ENCODE results near the gene HFM1.

HFM1 gene

GRCh38 chr1:91245435-91245834 is 159.2 kb downstream of the HFM1 start:
- no peak overlapping the region for H3K4me3 ChIP-seq (ENCODE audit: low read depth, low read length)

DNA sequence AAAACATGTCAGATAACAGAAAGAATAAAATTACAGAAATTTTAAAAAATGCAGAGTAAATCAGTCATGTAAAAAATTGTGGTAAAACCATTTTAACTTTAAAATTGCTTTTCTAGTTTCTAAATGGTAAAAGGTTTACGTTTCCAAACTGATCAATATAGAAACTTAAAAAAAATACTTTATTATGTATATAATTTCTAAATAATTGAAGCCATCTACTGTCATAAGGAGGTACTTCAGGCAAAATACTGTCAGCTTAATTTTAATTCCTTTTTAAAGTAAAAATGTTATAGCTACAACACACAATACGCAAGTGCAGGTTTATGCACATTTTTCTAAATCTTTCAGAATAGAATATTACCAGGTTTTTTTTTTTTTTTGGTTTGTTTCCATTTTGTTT is 159.9 kb downstream of the HFM1 start:
- no peak overlapping the region for H3K4me3 ChIP-seq (ENCODE audit: low read depth, low read length)

DNA sequence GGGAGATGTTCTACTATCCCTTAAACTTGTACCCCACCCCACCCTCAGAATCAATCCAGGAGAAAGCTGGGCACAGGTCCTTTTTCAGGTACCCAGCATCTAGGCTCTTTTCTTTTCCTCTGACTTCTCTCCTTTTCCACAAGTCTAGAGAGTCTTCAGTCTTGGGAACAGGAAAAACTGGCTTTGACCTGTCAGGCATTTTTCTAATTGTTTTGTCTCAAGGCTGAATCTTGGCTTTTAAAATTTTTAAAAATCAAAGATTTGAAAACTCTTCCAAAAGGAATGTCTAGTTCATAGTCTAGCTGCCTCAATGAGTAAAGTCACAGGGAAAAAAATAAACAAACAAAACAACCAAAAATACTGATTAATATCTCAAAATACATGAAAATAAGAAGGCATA is 161.5 kb downstream of the HFM1 start:
- H3K4me3 ChIP-seq (ENCODE audit: low read depth, low read length), result no peak overlapping the region

DNA sequence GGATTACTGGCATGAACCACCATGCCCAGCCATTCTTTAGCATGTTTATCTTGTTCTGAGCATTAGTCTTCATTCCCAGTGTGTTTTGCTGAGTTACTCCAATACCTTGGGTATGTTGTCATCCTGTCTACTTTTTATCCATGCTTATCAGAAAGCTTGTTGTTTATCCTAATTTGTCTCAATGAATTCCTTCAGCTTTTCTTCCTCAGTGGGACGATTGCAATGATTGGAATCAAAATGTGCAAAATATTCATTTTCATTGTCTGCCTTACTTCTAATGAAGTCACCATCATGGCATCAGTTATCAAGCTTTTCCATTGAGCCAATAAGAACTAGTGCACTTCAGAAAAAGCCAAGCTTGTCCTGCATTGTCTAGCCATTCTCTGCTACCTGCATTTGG is 170.5 kb downstream of the HFM1 start:
- no peak overlapping the region for H3K4me3 ChIP-seq (ENCODE audit: low read depth, low read length)

DNA sequence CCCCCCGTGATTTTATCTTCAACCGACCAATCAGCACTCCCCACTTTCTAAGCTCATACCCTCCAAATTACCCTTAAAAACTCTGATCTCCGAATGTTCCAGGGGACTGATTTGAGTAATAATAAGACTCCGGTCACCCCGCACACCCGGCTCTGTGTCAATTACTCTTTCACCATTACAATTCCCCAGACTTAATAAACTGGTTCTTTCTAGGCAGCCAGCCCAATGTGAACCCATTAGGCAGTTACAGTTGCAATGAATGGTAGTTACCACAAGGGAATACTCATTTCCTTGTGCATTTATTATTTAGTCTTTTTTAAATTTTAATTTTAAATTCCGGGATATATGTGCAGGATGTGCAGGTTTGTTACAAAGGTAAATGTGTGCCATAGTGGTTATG is 177.9 kb downstream of the HFM1 start:
- H3K4me3 ChIP-seq (ENCODE audit: low read depth, low read length), result no peak overlapping the region

- H3K4me3 ChIP-seq (ENCODE audit: low read depth, low read length), result no peak overlapping the region
Measured at GRCh38 chr1:91224878-91225277, 179.8 kb downstream of the HFM1 start.

GRCh38 chr1:91221017-91221416 is 183.6 kb downstream of the HFM1 start:
- H3K4me3 ChIP-seq (ENCODE audit: low read depth, low read length), result no peak overlapping the region

DNA sequence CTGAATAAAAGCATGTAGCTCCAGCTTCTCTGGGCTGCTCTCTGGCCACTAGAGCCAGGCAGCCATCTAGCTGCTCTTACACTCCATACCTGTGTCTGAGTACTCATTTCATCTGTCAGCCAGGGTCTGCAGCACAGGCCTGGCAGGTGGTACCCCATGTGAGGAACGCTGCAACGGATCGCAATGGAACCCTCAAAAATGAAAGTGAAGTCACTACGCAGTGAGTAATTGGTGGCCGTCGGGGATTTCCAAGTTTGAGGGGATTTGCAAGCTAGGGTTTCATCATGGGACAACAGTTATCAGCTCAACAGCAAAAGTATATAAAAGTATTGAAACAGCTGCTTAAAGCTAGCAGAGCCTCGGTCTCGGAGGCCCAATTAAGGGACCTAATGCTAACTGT is 186.7 kb downstream of the HFM1 start:
- H3K4me3 ChIP-seq (ENCODE audit: low read depth, low read length), result no peak overlapping the region
